Measurements from ENCODE around the gene TBC1D30. TPM values are rescaled to one million over a fixed set of nuclear protein-coding genes. Genes with fewer than 3 reads are reported as not detected.

Gene TBC1D30
- total RNA-seq, 4 donors from 2014 or later: 2.5 to 11.4 (median 6.6) TPM

GRCh38 chr12:64895526-64895925 is 71.1 kb downstream of the TBC1D30 start:
- Histone ChIP-seq H3K9me3 (peaks cover 0 to 8% (median 0%) of the 10 kb centered on the region in 4 donors), H3K4me1 (no peaks in the 10 kb centered on the region), H3K27ac (no peak overlapping the region), H3K27me3 (peaks cover 0 to 4% of the 10 kb centered on the region in 2 donors), H3K4me3 (no peak overlapping the region), H3K36me3 (no peaks in the 10 kb centered on the region)
- 88 to 91% methylated on average over 5 of the region's 5 CpGs for WGBS, 2 donors
- TF ChIP-seq EP300 (IDR thresholded peaks at IDR 0.05): no peak
- no peak for TF ChIP-seq CTCF (IDR thresholded peaks at IDR 0.05)
- no peak for TF ChIP-seq POLR2A (IDR thresholded peaks at IDR 0.05)
- DNase-seq (ENCODE audit: low spot score in 2 of 2): no peak

GRCh38 chr12:64900540-64900939 is 76.1 kb downstream of the TBC1D30 start:
- H3K36me3 ChIP-seq: no peaks in the 10 kb centered on the region
- no peak overlapping the region for H3K4me3 ChIP-seq
- TF ChIP-seq POLR2A (IDR thresholded peaks at IDR 0.05) (no peak), EP300 (IDR thresholded peaks at IDR 0.05) (no peak), CTCF (IDR thresholded peaks at IDR 0.05) (no peak)
- H3K9me3 ChIP-seq: peaks cover 0 to 8% (median 0%) of the 10 kb centered on the region in 4 donors
- no peaks in the 10 kb centered on the region for H3K4me1 ChIP-seq
- no peak overlapping the region for H3K27ac ChIP-seq
- peaks cover 0 to 4% of the 10 kb centered on the region in 2 donors for H3K27me3 ChIP-seq
- no peak for DNase-seq (ENCODE audit: low spot score in 2 of 2)
- 42 to 44% methylated on average over 4 of the region's 4 CpGs for WGBS, 2 donors

- Histone ChIP-seq H3K27ac (no peak overlapping the region), H3K9me3 (peaks cover 0 to 6% (median 0%) of the 10 kb centered on the region in 4 donors), H3K36me3 (no peaks in the 10 kb centered on the region), H3K4me3 (no peak overlapping the region), H3K27me3 (no peaks in the 10 kb centered on the region), H3K4me1 (no peaks in the 10 kb centered on the region)
- WGBS, 2 donors: 54 to 62% methylated on average over 5 of the region's 5 CpGs
- DNase-seq (ENCODE audit: low spot score in 2 of 2): no peak
- no peak for TF ChIP-seq POLR2A (IDR thresholded peaks at IDR 0.05)
- no peak for TF ChIP-seq CTCF (IDR thresholded peaks at IDR 0.05)
- TF ChIP-seq EP300 (IDR thresholded peaks at IDR 0.05): no peak
Measured at GRCh38 chr12:64903479-64904152, 79.2 kb downstream of the TBC1D30 start.

GRCh38 chr12:64907097-64907496 is 82.7 kb downstream of the TBC1D30 start:
- no peak for DNase-seq (ENCODE audit: low spot score in 2 of 2)

More at GRCh38 chr12:64907097-64907496, 82.7 kb downstream of the TBC1D30 start:
- Histone ChIP-seq H3K4me1 (no peaks in the 10 kb centered on the region), H3K4me3 (no peak overlapping the region), H3K27ac (no peak overlapping the region), H3K36me3 (no peaks in the 10 kb centered on the region), H3K9me3 (no peaks in the 10 kb centered on the region), H3K27me3 (no peaks in the 10 kb centered on the region)
- TF ChIP-seq EP300 (IDR thresholded peaks at IDR 0.05) (no peak), POLR2A (IDR thresholded peaks at IDR 0.05) (no peak), CTCF (IDR thresholded peaks at IDR 0.05) (no peak)
- WGBS, 2 donors: 85 to 88% methylated on average over 3 of the region's 3 CpGs

Measured in tibial nerve (tissue), 4 donors.